ENCODE results near the gene TRUB2.

Gene TRUB2

GRCh38 chr9:128365525-128365924 is 43.3 kb upstream of the TRUB2 start:
- no peak for DNase-seq (ENCODE audit: low read depth)
- no peak overlapping the region for H3K4me3 ChIP-seq (ENCODE audit: low read depth, low read length)
- TF ChIP-seq CTCF (IDR thresholded peaks at IDR 0.05; ENCODE audit: control insufficient read depth, extremely low read depth, insufficient read depth) = no peak

GRCh38 chr9:128362774-128363173 is 40.5 kb upstream of the TRUB2 start:
- H3K4me3 ChIP-seq (ENCODE audit: low read depth, low read length) = no peak overlapping the region
- TF ChIP-seq CTCF (IDR thresholded peaks at IDR 0.05; ENCODE audit: control insufficient read depth, extremely low read depth, insufficient read depth) = no peak
- no peak for DNase-seq (ENCODE audit: low read depth)

DNA sequence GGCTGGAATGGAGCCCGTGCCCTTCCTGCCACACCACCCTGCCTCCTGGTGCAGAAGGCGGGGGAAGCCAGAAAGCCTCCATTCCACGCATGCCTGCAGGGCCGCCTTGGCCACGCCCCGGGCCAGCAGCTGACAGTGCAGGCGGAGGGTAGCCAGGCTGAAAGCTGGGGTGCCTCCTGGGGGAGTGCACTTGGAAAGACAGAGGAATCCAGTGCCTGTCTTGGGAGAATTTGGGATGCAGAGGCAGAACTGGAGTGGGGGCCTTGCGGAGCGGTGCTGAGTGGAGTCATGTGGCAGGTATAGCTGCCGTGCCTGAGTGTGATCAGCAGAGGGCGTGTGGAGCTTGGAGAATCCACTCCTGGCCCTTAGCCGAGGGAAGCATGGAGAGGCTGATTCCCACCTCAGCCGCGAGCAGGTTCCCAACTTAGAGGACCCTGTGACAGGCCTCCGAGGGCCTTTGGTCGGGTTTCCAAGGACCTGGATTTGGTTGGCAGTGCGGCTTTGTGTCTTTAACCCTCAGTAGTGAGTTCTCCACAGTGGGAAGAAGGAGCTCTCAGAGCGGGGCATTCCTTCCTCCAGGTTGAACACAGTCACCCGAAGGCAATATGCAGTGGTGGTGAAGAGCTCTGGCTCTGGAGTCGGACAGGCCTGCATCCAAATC is 39.9 kb upstream of the TRUB2 start:
- no peak for DNase-seq (ENCODE audit: low read depth)
- TF ChIP-seq CTCF (IDR thresholded peaks at IDR 0.05; ENCODE audit: control insufficient read depth, extremely low read depth, insufficient read depth) = peak; percentile 87
- peak overlapping the region; percentile 41 for H3K4me3 ChIP-seq (ENCODE audit: low read depth, low read length)

- no peak overlapping the region; the same call in 1 of the 2 replicates for H3K4me3 ChIP-seq (ENCODE audit: low read depth, low read length)
- TF ChIP-seq CTCF (IDR thresholded peaks at IDR 0.05; ENCODE audit: control insufficient read depth, extremely low read depth, insufficient read depth) = no peak
- no peak for DNase-seq (ENCODE audit: low read depth)
These were observed 39.2 kb upstream of the TRUB2 start for GRCh38 chr9:128361296-128361985.

GRCh38 chr9:128360826-128361225 is 38.6 kb upstream of the TRUB2 start:
- no peak for DNase-seq (ENCODE audit: low read depth)
- TF ChIP-seq CTCF (IDR thresholded peaks at IDR 0.05; ENCODE audit: control insufficient read depth, extremely low read depth, insufficient read depth) = no peak
- H3K4me3 ChIP-seq (ENCODE audit: low read depth, low read length) = no peak overlapping the region

DNA sequence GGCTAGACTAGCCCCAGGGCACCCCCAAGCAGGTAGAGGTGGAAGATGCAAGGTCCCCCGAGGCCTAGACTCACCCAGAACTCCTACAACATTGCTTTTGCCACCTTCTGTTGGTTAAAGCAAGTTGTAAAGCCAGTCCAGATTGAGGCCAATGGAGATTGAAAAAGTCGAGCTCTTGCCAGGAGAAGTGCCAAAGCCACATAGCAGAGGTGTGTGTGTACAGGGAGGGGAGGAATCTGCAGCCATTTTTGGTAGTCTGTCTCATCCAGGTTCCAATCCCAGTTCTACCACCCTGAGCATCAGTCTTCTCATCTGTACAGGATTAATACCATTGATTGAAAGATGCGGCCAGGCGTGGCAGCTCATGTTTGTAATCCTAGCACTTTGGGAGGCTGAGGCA is 36.6 kb upstream of the TRUB2 start:
- no peak for TF ChIP-seq CTCF (IDR thresholded peaks at IDR 0.05; ENCODE audit: control insufficient read depth, extremely low read depth, insufficient read depth)
- no peak overlapping the region for H3K4me3 ChIP-seq (ENCODE audit: low read depth, low read length)
- no peak for DNase-seq (ENCODE audit: low read depth)

All from LNCaP clone FGC (cell line).